ENCODE data around the gene SPON1.

GRCh38 chr11:14044916-14045315 is 82.4 kb downstream of the SPON1 start:
- TF ChIP-seq CTCF (IDR thresholded peaks at IDR 0.05) (no peak), ZFX (IDR thresholded peaks at IDR 0.05; ENCODE audit: borderline replicate concordance) (no peak)
